ENCODE data around the gene SREBF2. TPM values are rescaled to one million over a fixed set of nuclear protein-coding genes. Genes with fewer than 3 reads are reported as not detected.

The SREBF2 gene
- polyA plus RNA-seq, 1 donor from 2014 or later = 73.0 TPM

GRCh38 chr22:41952713-41953112, 119.8 kb downstream of the SREBF2 start:
- Histone ChIP-seq H4K20me1 (ENCODE audit: insufficient read depth) (no peaks in the 10 kb centered on the region), H2AFZ (ENCODE audit: low read depth, low read length) (peak overlapping the region; percentile 17), H3F3A (ENCODE audit: insufficient read depth, low read length, poor library complexity, severe bottlenecking) (no peaks in the 10 kb centered on the region), H3K9me2 (ENCODE audit: insufficient read depth, low read length) (no peaks in the 10 kb centered on the region), H3K79me2 (replicated peaks; ENCODE audit: insufficient read depth, low read length) (no peaks in the 10 kb centered on the region), H3K27me3 (ENCODE audit: insufficient read depth, low read depth, low read length) (no peaks in the 10 kb centered on the region), H3K9ac (ENCODE audit: low read length) (peak overlapping the region; percentile 73), H3K27ac (ENCODE audit: low read length) (peak overlapping the region; percentile 97), H3K4me2 (ENCODE audit: low read length) (peak overlapping the region; percentile 57), H3K9me3 (ENCODE audit: low read length) (no peaks in the 10 kb centered on the region), H3K4me3 (ENCODE audit: low read length) (peak overlapping the region; percentile 60), H3K36me3 (ENCODE audit: insufficient read depth, low read length) (no peaks in the 10 kb centered on the region)
- TF ChIP-seq TAF1 (IDR thresholded peaks at IDR 0.05; ENCODE audit: low read depth) = no peak
- no peak for TF ChIP-seq MXI1 (conservative IDR thresholded peaks at IDR 0.05; ENCODE audit: poor library complexity, severe bottlenecking)
- no peak for TF ChIP-seq CTCF (IDR thresholded peaks at IDR 0.05; ENCODE audit: poor library complexity, severe bottlenecking)
- TF ChIP-seq EP300 (conservative IDR thresholded peaks at IDR 0.05; ENCODE audit: poor library complexity, severe bottlenecking) = no peak
- no peak for TF ChIP-seq RAD21 (conservative IDR thresholded peaks at IDR 0.05)
- no peak for TF ChIP-seq POLR2AphosphoS5 (IDR thresholded peaks at IDR 0.05)
- TF ChIP-seq REST (IDR thresholded peaks at IDR 0.05; ENCODE audit: borderline replicate concordance) = no peak
- TF ChIP-seq EZH2 (IDR thresholded peaks at IDR 0.05; ENCODE audit: borderline replicate concordance, insufficient read depth, low read length, poor library complexity, severe bottlenecking) = no peak
- TF ChIP-seq SMC3 (conservative IDR thresholded peaks at IDR 0.05; ENCODE audit: poor library complexity) = no peak

Small RNA genes within 50 kb of the gene (small RNA-seq; reads per million reads assigned to genes)
- 57.0 to 98.2 (median 84.4) reads per million in 3 experiments for gene MIR33A

Other genes with a start within 250 kb of the SREBF2 start
- 55.5 and 61.6 TPM in 2 replicates for gene PMM1, start 243.3 kb upstream of the SREBF2 start, polyA plus RNA-seq
- 27.5 and 31.0 TPM in 2 replicates for gene DESI1, start 212.1 kb upstream of the SREBF2 start, polyA plus RNA-seq
- gene XRCC6, start 211.8 kb upstream of the SREBF2 start, polyA plus RNA-seq = 397 and 398 TPM in 2 replicates
- gene SNU13, start 144.2 kb upstream of the SREBF2 start, polyA plus RNA-seq = 192 and 203 TPM in 2 replicates
- gene MEI1, start 133.6 kb upstream of the SREBF2 start, polyA plus RNA-seq = 0.34 TPM in 1 of 2 replicates, not detected in the other
- gene CCDC134, start 32.4 kb upstream of the SREBF2 start, polyA plus RNA-seq = 2.2 and 6.6 TPM in 2 replicates
- 0.62 and 2.2 TPM in 2 replicates for gene SHISA8, start 82.0 kb downstream of the SREBF2 start, polyA plus RNA-seq
- 0.12 and 0.34 TPM in 2 replicates for gene TNFRSF13C, start 93.7 kb downstream of the SREBF2 start, polyA plus RNA-seq
- gene CENPM, start 114.0 kb downstream of the SREBF2 start, polyA plus RNA-seq = 1.7 and 2.1 TPM in 2 replicates
- 167 and 177 TPM in 2 replicates for gene SEPTIN3, start 136.3 kb downstream of the SREBF2 start, polyA plus RNA-seq
- gene WBP2NL, start 165.7 kb downstream of the SREBF2 start, polyA plus RNA-seq = not detected in 2 replicates
- gene NAGA, start 237.7 kb downstream of the SREBF2 start, polyA plus RNA-seq = 8.8 and 11.4 TPM in 2 replicates
- 0.22 and 0.42 TPM in 2 replicates for gene PHETA2, start 241.1 kb downstream of the SREBF2 start, polyA plus RNA-seq
- 42.8 and 44.0 TPM in 2 replicates for gene SMDT1, start 246.6 kb downstream of the SREBF2 start, polyA plus RNA-seq